ENCODE data around the gene CMTR1. TPM values are rescaled to one million over a fixed set of nuclear protein-coding genes. Genes with fewer than 3 reads are reported as not detected.

CMTR1 gene
- polyA plus RNA-seq, 1 experiment: 25.1 TPM

DNA sequence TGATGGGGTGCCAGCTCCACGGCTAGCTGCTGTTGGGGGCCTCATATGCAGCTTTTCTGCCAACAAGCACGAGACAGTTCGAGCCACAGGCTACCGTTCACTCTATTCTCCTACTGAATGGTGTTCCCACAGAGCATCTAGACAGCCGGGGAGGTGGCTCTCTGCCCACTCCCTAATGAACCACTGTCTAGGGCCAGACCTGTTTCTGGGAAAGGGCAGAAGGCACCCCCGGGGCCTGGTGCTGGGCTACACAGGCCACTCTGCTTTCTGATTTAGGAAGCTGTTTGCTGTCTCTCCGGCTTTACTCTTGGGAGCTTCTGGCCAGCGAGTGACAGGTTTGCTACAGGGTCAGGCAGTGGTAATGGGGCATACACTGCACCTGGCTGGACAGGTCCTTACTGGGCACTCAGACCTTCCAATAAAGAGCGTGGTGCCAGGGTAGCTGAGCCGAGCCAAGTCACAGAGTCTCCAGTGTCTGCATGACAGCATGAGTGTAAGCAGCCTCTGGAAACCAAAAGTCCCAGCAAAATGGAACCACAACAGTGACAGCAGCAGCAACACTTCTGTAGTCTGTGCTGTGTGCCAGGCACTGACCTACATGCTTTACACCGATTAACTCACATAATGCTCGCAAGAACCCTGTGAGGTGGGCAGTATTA is 58.3 kb downstream of the CMTR1 start:
- POLR2A ChIA-PET: no interaction called here
- CTCF ChIA-PET: no interaction called here
- no peaks in the 10 kb centered on the region for H3K9me3 ChIP-seq (ENCODE audit: control insufficient read depth, insufficient read depth, low read length)
- no peak overlapping the region for H3K4me3 ChIP-seq (ENCODE audit: low read depth, low read length)
- TF ChIP-seq, protein P1, sequence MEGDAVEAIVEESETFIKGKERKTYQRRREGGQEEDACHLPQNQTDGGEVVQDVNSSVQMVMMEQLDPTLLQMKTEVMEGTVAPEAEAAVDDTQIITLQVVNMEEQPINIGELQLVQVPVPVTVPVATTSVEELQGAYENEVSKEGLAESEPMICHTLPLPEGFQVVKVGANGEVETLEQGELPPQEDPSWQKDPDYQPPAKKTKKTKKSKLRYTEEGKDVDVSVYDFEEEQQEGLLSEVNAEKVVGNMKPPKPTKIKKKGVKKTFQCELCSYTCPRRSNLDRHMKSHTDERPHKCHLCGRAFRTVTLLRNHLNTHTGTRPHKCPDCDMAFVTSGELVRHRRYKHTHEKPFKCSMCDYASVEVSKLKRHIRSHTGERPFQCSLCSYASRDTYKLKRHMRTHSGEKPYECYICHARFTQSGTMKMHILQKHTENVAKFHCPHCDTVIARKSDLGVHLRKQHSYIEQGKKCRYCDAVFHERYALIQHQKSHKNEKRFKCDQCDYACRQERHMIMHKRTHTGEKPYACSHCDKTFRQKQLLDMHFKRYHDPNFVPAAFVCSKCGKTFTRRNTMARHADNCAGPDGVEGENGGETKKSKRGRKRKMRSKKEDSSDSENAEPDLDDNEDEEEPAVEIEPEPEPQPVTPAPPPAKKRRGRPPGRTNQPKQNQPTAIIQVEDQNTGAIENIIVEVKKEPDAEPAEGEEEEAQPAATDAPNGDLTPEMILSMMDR (IDR thresholded peaks at IDR 0.05; ENCODE audit: low read depth, low read length): no peak
- H3K27me3 ChIP-seq (ENCODE audit: control insufficient read depth, insufficient read depth, low read length): no peaks in the 10 kb centered on the region
- DNase-seq (ENCODE audit: low read depth, low spot score): no peak
- H3K27ac ChIP-seq (ENCODE audit: low read depth, low read length): no peak overlapping the region

DNA sequence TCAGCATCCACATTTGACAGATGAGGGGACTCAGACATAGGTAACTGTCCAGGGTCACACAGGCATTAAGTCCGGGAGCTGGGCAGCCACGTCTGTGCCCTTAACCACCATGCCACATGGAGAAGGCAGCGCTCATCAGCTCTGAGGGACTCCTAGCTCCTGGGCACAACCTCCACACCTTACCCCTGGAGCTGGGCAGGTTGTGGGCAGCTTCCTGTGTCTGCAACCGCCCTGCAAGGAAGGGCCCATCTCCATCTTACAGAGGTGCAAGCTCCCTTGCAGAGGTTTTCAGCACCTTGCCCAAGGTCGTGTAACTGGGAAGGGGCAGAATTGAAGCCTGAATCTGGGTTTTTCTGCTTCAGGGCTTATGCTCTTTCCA is 58.8 kb downstream of the CMTR1 start:
- POLR2A ChIA-PET: interaction anchor here (0.6 kb wide), 1 partner anchor 42 kb away, joined by 3 read pairs; no protein-coding TSS in a partner anchor

DNA sequence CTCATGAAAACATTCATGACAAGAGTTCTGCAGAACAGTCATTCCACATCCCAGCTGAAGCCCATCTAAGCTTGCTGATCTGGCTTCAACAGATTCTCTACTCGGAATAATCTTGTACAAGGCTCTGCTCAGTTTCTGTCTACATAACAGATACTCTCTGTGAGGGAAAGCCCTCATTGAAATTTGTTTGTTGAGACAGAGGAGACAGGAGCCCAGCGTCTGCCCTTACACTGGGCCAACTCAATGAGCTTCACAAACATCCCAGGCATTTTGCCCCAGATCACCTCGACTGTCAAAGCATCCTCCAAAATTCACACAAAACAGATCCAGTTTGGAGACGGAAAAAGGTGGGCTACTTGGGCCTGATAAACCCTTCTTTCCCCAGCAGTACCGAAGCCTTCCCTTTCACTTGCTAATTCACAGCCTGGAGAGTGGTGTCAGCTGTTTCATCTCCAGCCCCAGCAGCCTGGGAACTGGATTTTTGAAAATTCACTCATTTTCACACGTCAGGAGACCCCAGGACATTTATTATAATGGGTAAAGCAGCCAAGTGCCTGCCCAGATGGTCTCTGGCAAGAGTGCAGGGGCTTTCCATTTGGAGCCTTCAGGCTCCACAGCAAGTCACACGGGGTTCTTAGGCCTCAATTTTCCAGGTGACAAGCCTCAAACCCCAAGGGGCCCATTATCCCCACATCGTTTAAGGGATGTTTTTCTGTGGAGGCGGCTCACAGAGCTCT is 59.4 kb downstream of the CMTR1 start:
- no peaks in the 10 kb centered on the region for H3K9me3 ChIP-seq (ENCODE audit: control insufficient read depth, insufficient read depth, low read length)

More for the DNA sequence above, 58.8 kb downstream of the CMTR1 start:
- Histone ChIP-seq H3K27ac (ENCODE audit: low read depth, low read length) (no peak overlapping the region), H3K27me3 (ENCODE audit: control insufficient read depth, insufficient read depth, low read length) (no peaks in the 10 kb centered on the region), H3K9me3 (ENCODE audit: control insufficient read depth, insufficient read depth, low read length) (no peaks in the 10 kb centered on the region), H3K4me3 (ENCODE audit: low read depth, low read length) (no peak overlapping the region)
- TF ChIP-seq, protein P1 (IDR thresholded peaks at IDR 0.05; ENCODE audit: low read depth, low read length): no peak
- no peak for DNase-seq (ENCODE audit: low read depth, low spot score)
- CTCF ChIA-PET: no interaction called here

DNA sequence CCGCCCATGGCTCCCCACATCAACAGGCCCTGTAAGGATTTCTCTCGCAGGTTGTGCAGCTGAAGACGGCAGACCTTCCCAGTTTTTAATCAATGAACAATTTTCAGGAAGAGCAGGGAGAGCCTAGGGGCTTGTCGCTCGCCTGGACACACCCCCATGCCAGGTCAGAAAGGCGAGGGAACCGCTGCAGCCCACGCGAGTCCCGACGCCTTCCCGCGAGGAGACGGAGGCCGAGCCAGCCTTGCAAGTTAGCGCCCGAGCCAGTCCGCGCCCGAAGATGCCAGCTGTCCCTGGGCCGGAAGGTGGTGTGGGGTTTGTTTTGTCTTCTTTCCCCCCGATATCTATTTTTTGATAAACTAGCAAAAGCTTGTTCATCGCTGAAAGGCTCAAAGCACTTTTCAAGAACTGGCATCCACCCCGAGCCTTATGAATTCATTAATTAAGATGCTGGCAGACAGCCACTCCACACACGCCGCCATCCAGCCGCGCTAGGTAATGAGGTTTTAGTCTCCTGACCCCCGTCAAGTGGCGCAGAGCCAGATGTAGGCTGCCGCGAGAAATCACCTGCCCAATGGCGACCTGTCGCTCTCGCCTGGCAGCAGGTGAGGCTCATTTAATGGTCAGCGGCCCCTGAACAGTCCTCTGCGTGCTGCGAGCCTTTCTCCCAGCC is 60.1 kb downstream of the CMTR1 start:
- H3K4me3 ChIP-seq (ENCODE audit: low read depth, low read length): no peak overlapping the region
- no peaks in the 10 kb centered on the region for H3K9me3 ChIP-seq (ENCODE audit: control insufficient read depth, insufficient read depth, low read length)
- no peak overlapping the region for H3K27ac ChIP-seq (ENCODE audit: low read depth, low read length)
- TF ChIP-seq, protein P1 (IDR thresholded peaks at IDR 0.05; ENCODE audit: low read depth, low read length): no peak
- CTCF ChIA-PET: no interaction called here
- POLR2A ChIA-PET: no interaction called here
- H3K27me3 ChIP-seq (ENCODE audit: control insufficient read depth, insufficient read depth, low read length): no peaks in the 10 kb centered on the region
- DNase-seq (ENCODE audit: low read depth, low spot score): no peak

More for the DNA sequence above, 59.4 kb downstream of the CMTR1 start:
- no peak overlapping the region for H3K27ac ChIP-seq (ENCODE audit: low read depth, low read length)
- DNase-seq (ENCODE audit: low read depth, low spot score): no peak
- CTCF ChIA-PET: no interaction called here
- POLR2A ChIA-PET: interaction anchor here (0.6 kb wide), 1 partner anchor 41 kb away, joined by 3 read pairs; no protein-coding TSS in a partner anchor
- no peaks in the 10 kb centered on the region for H3K27me3 ChIP-seq (ENCODE audit: control insufficient read depth, insufficient read depth, low read length)
- H3K4me3 ChIP-seq (ENCODE audit: low read depth, low read length): no peak overlapping the region
- TF ChIP-seq, protein P1 (IDR thresholded peaks at IDR 0.05; ENCODE audit: low read depth, low read length): no peak

DNA sequence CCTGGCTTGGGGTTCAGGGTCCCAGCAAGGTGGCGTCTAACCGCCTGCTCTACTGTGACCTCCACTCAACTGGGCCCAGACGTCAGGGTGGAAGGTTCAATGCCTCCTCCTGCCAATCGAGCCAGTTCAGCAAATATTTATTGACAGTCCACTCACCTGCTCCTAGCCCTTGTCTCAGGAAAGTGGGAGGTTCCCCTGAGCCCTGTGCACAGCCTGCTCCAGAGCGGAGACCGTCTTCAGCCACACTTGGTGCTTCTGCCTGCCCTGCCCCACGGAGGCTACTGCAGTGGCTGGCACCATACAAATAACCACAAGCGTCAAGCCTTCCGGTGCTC is 60.6 kb downstream of the CMTR1 start:
- Histone ChIP-seq H3K27me3 (ENCODE audit: control insufficient read depth, insufficient read depth, low read length) (no peaks in the 10 kb centered on the region), H3K4me3 (ENCODE audit: low read depth, low read length) (no peak overlapping the region), H3K27ac (ENCODE audit: low read depth, low read length) (no peak overlapping the region), H3K9me3 (ENCODE audit: control insufficient read depth, insufficient read depth, low read length) (no peaks in the 10 kb centered on the region)
- TF ChIP-seq, protein P1 (IDR thresholded peaks at IDR 0.05; ENCODE audit: low read depth, low read length): no peak
- DNase-seq (ENCODE audit: low read depth, low spot score): no peak
- POLR2A ChIA-PET: no interaction called here
- CTCF ChIA-PET: no interaction called here

Measured in AG04450 (cell line).